ENCODE data around the gene ARR3.
"Not testable (repeated sequence)": the region's sequence is repeated elsewhere in the genome, so short reads cannot be mapped to it uniquely, and the experiment has no call there.

The ARR3 gene

DNA sequence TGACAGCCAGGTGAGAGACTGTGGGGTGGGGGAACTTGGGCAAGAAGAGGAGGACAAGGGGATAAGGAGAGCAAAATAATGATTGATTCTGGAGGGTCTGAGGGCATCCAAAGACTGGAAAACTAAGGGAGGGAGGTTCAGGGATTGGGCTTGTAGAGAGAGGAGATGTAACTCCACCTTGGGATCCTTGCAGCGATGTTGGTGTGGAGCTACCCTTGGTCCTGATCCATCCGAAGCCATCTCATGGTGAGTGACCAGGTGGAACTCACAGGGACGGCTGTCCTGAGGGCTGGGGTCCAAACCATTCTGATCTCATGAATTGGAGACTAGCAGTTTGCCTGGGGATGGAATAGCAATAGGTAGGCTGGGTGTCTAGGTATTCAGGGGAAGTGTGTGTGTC is 12.4 kb downstream of the ARR3 start:
- ATAC-seq (no peak), DNase-seq (no peak)

DNA sequence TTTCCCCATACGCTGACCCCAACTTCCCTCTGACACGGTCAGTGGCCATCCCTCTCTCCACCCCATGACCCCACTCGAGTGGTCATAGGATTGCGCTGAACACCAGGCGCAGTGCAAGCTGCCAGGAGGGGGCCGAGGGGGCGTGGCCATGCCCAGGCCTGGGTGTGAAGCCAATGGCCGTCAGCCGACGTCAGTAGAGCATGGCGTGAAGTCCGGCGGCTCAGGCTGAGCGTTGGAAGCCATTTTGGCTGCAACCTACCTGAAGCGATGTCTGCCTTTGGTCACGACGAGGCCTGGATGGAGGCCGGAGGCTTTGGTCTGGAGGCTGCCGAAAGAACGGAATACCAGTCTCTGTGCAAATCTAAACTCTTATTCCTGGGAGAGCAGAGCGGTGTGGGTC is 13.8 kb downstream of the ARR3 start, which contains the start of gene RAB41:
RAB41 (plus strand) TSS at position 222 of the 400 bp plus-strand sequence; CDS start at position 268, 46 bp downstream.
- DNase-seq: no peak
- ATAC-seq: no peak

DNA sequence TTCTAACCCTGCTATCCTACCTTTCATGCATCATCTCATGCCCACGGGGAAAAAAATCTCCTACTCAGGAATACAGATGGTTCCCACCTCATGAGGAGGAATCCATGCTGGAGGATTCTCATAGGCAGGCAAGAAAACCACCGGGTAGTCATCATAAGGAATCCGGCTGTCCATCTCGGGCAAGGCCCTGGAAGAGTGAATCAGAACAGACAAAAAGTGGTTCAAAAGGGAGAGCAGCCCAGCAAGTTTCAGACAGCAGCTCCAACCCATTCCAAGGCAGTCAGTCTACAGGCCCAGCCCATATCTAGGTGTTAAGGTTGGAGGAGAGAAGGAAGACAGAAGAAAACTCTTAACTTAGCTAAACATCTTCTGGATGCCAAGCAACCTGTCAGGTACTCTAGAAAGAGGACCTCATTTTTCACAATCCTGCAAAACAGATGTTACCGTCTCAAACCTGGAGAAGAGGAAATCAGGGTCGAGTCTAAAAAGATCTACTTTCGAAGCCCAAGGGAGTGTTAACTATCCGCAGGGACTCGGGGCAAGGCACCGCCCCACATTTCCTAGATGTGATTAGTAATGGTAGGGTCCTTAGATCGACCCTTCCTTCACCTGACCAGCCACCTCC is 21.1 kb downstream of the ARR3 start:
- ATAC-seq (peak; percentile 7), DNase-seq (no peak)

GRCh38 chrX:70289793-70290770 is 21.9 kb downstream of the ARR3 start, which contains the start of the genes KIF4A and PDZD11:
KIF4A (plus strand) TSS chrX:70290104; CDS start chrX:70290459, 355 bp downstream.
PDZD11 (minus strand) TSS chrX:70289927; CDS start chrX:70289341, 586 bp downstream.
- DNase-seq: peak; percentile 81
- peak; percentile 100 for ATAC-seq

DNA sequence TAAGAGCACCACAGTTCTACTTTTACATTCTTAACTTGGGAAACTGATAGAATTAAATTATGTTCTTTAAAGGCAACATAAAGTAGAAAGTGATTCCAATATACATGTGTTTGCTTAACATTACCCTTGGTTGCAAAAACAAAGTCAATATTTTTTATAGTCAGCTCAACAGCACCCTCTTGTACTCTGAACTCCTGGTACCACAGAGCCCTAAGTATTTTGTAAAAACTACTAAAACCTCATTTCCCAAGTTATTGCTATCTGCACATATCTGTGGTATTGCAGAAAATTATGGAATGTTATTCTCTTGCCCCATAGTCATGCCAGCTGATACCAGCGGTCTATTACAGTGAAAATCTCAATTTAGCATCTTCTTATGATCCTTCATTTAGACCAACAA is 24.7 kb downstream of the ARR3 start:
- DNase-seq: no peak

GRCh38 chrX:70293621-70294020 is 25.5 kb downstream of the ARR3 start:
- ATAC-seq (no peak), DNase-seq (no peak)

More for the DNA sequence above, 24.7 kb downstream of the ARR3 start:
- ATAC-seq: no peak

DNA sequence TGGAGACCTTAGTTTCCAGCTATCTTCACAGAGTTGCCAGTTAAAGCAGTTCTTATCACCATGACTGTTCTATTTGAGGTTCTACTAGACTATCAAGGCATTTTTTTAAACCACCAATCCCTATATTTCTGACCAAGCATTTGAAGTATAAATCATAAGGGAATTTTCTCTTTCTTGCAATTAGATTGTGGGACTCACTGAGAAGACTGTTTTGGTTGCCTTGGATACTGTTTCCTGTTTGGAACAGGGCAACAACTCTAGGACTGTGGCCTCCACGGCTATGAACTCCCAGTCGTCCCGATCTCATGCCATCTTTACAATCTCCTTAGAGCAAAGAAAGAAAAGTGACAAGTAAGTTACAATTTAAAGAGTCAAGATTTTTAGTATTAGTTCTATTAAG is 33.6 kb downstream of the ARR3 start:
- no peak for DNase-seq
- ATAC-seq: no peak

GRCh38 chrX:70313503-70313902 is 45.4 kb downstream of the ARR3 start:
- DNase-seq (no peak), ATAC-seq (no peak)

- ATAC-seq (no peak), DNase-seq (no peak)
These were observed 54.6 kb downstream of the ARR3 start for GRCh38 chrX:70322784-70323183.

GRCh38 chrX:70323628-70324027 is 55.5 kb downstream of the ARR3 start:
- ATAC-seq, DNase-seq: not testable (repeated sequence)

- DNase-seq: no peak
- ATAC-seq: no peak
These were observed 56.2 kb downstream of the ARR3 start for GRCh38 chrX:70324326-70324725.

- DNase-seq (no peak), ATAC-seq (no peak)
These were observed 63.0 kb downstream of the ARR3 start for GRCh38 chrX:70331161-70331560.
